Keratinocyte (primary cell): ENCODE measurements around the gene GZMM.

Source experiments
- EZH2 ChIP-seq: IDR thresholded peaks from one replicate; pipeline ENCODE4 v1.6.1; 2012; ENCODE audit warnings: inconsistent platforms, mild to moderate bottlenecking, low read length, moderate library complexity
- TF ChIP-seq, protein P1 (sequence below), 3 experiments: IDR thresholded peaks in 1 of 3; conservative IDR thresholded peaks in 1 of 3; optimal IDR thresholded peaks in 1 of 3; 2 replicates in 2 of 3; 3 replicates in 1 of 3; pipeline versions ENCODE3 to v1.5.1; 2011; ENCODE audit warnings: low read length in 3 of 3, mild to moderate bottlenecking in 3 of 3, moderate library complexity in 2 of 3, control low read depth in 1 of 3, inconsistent platforms in 1 of 3; ENCODE audit not compliant: insufficient read depth in 2 of 3; ENCODE audit errors: extremely low read depth in 1 of 3

DNA sequence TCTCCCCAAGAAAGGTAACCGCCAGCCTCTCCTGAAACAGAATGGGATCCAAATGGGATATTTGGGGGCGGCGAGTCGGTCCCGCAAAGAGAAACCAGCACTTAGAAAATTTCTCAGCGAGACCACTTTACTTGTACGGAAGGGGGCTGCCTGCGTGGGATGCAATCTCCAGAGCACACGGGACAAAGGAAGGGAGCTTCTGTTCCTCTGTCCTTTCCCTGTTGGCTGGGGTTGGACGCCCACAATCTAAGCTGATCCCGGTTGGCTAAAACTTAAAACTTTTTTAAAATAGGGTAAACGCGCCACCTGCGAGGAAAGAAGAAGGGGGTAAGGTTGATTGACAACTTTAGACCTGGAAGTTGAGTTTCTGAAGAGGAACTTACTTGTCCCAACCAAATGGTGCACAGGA lies 27.7 kb downstream of the GZMM start:
- TF ChIP-seq, protein P1, sequence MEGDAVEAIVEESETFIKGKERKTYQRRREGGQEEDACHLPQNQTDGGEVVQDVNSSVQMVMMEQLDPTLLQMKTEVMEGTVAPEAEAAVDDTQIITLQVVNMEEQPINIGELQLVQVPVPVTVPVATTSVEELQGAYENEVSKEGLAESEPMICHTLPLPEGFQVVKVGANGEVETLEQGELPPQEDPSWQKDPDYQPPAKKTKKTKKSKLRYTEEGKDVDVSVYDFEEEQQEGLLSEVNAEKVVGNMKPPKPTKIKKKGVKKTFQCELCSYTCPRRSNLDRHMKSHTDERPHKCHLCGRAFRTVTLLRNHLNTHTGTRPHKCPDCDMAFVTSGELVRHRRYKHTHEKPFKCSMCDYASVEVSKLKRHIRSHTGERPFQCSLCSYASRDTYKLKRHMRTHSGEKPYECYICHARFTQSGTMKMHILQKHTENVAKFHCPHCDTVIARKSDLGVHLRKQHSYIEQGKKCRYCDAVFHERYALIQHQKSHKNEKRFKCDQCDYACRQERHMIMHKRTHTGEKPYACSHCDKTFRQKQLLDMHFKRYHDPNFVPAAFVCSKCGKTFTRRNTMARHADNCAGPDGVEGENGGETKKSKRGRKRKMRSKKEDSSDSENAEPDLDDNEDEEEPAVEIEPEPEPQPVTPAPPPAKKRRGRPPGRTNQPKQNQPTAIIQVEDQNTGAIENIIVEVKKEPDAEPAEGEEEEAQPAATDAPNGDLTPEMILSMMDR (optimal IDR thresholded peaks at IDR 0.05 in 1 of 3, IDR thresholded peaks at IDR 0.05 in 1 of 3, conservative IDR thresholded peaks at IDR 0.05 in 1 of 3; ENCODE audit: extremely low read depth in 1 of 3, insufficient read depth in 2 of 3, low read length in 3 of 3): no peak
- no peak for TF ChIP-seq EZH2
